GM10266 (cell line): ENCODE data around the gene ARGLU1.

Experiments used
- DNase-seq: peaks from one replicate; pipeline ENCODE4 v3.0.0; 2012; ENCODE audit errors: extremely low spot score
- CTCF ChIP-seq: IDR thresholded peaks from 2 replicates; pipeline ENCODE4 v1.5.1; 2012; ENCODE audit warnings: mild to moderate bottlenecking, low read depth; ENCODE audit not compliant: control insufficient read depth, insufficient read depth; ENCODE audit errors: missing control alignments

Gene ARGLU1

GRCh38 chr13:106493533-106494220, 74.3 kb downstream of the ARGLU1 start:
- TF ChIP-seq CTCF, result no peak
- peak; percentile 17 for DNase-seq

- no peak for DNase-seq
Observed at GRCh38 chr13:106492588-106493475, 75.1 kb downstream of the ARGLU1 start.

DNA sequence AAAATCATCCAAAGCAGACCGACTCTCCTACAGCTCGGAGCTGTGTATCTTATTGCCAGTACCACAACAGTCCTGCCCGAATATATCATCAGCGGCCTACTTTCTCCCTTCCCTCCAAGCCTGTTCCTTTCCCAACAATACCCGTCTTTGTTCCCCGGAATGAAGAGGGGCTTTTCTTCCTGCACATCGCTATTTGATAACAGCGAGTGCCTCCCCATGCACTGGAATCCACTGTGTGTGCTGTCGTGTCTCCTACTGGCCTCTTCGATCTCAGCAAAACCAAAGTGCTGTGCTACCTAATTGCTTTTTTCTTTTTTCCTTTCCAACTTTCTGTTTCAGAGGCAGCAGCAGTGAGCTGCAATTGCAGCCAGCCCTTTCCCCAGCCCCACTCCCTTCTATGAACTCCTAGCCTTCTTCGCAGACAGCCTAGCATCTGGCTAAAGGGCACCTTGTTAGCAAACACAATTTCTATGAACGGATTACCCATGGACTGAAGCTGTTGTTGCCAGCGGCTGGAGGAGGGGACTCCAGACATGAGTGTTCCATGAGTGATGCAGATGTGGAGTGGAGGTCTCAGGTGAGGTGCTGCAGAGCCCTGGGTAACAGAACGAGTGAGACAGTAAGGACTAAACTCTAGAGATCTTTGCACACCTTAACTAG, 75.9 kb downstream of the ARGLU1 start:
- no peak for DNase-seq
- TF ChIP-seq CTCF, result no peak

More at GRCh38 chr13:106492588-106493475, 75.1 kb downstream of the ARGLU1 start:
- TF ChIP-seq CTCF, result no peak
